SK-N-SH (cell line): ENCODE results near the gene ST3GAL2. TPM values are rescaled to one million over a fixed set of nuclear protein-coding genes. Genes with fewer than 3 reads are reported as not detected.

ENCODE experiments used
- CTCF ChIA-PET: fragments of 300-600, 350-600 bp; formaldehyde crosslinking; extraction: SDS; loops from one replicate; lab custom pipeline; 2021; lab: Yijun Ruan, JAX
- POLR2A ChIA-PET: fragments of 350-600 bp; sonication (Branson Sonifier 250); formaldehyde crosslinking; extraction: SDS; loops from one replicate; lab custom pipeline; 2020; ENCODE audit warnings: antibody characterized with exemption, inconsistent platforms; lab: Yijun Ruan, JAX
- DNase-seq: peaks from one replicate; pipeline ENCODE4 v3.0.0; 2012
- H2AFZ ChIP-seq: fragments of 200-600 bp; sonication (generic); 2 replicates; pipeline ENCODE4 v1.8.1; 2016; ENCODE audit warnings: antibody characterized with exemption, mild to moderate bottlenecking, low read depth
- H3F3A ChIP-seq: fragments of 200-600 bp; sonication (generic); replicated peaks from 2 replicates; pipeline ENCODE3; 2016; ENCODE audit warnings: antibody characterized with exemption, mild to moderate bottlenecking; ENCODE audit not compliant: insufficient read depth
- H3K27ac ChIP-seq, 2 experiments: fragments of 200-500 bp in 1 of 2; fragments of 200-600 bp in 1 of 2; sonication (Bioruptor generic) in 1 of 2; sonication (generic), shearing (Covaris generic) in 1 of 2; 2 replicates each; pipeline versions ENCODE4 v1.5.1 to v1.6.1; 2014 to 2016; ENCODE audit warnings: low read depth in 2 of 2, inconsistent platforms in 1 of 2, low read length in 1 of 2, mild to moderate bottlenecking in 1 of 2, mixed read lengths in 1 of 2
- H3K27me3 ChIP-seq: fragments of 200-600 bp; sonication (generic), shearing (Covaris generic); 2 replicates; pipeline ENCODE4 v1.6.1; 2016; ENCODE audit warnings: mixed run types; ENCODE audit not compliant: insufficient read depth
- H3K36me3 ChIP-seq, 2 experiments: fragments of 200-500 bp in 1 of 2; fragments of 200-600 bp in 1 of 2; sonication (Bioruptor generic) in 1 of 2; sonication (generic) in 1 of 2; replicated peaks in 1 of 2; 2 replicates each; pipeline versions ENCODE3 to v1.5.1; 2014 to 2016; ENCODE audit warnings: low read length in 1 of 2, mild to moderate bottlenecking in 1 of 2; ENCODE audit not compliant: insufficient read depth in 2 of 2, control insufficient read depth in 1 of 2
- H3K4me1 ChIP-seq, 2 experiments: fragments of 200-500 bp in 1 of 2; fragments of 200-600 bp in 1 of 2; sonication (Bioruptor generic) in 1 of 2; sonication (generic), shearing (Covaris generic) in 1 of 2; 2 replicates each; pipeline versions ENCODE4 v1.5.1 to v1.6.1; 2014 to 2016; ENCODE audit warnings: low read depth in 1 of 2, low read length in 1 of 2, mixed run types in 1 of 2; ENCODE audit not compliant: insufficient read depth in 2 of 2, control insufficient read depth in 1 of 2
- H3K4me2 ChIP-seq: fragments of 200-600 bp; sonication (generic), shearing (Covaris generic); 2 replicates; pipeline ENCODE4 v1.6.1; 2017; ENCODE audit warnings: mixed run types
- H3K4me3 ChIP-seq, 2 experiments: fragments of 200-500 bp in 1 of 2; fragments of 200-600 bp in 1 of 2; sonication (Bioruptor generic) in 1 of 2; sonication (generic), shearing (Covaris generic) in 1 of 2; 2 replicates each; pipeline versions ENCODE4 v1.5.1 to v1.8.1; 2014 to 2016; ENCODE audit warnings: low read depth in 2 of 2, inconsistent platforms in 1 of 2, low read length in 1 of 2, mild to moderate bottlenecking in 1 of 2, mixed read lengths in 1 of 2, moderate library complexity in 1 of 2
- H3K79me2 ChIP-seq: fragments of 200-600 bp; sonication (generic); 2 replicates; pipeline ENCODE4 v1.8.1; 2017; ENCODE audit warnings: mild to moderate bottlenecking; ENCODE audit not compliant: insufficient read depth
- H3K9ac ChIP-seq: fragments of 200-600 bp; sonication (generic); 2 replicates; pipeline ENCODE4 v1.6.1; 2017; ENCODE audit warnings: mixed run types
- H3K9me2 ChIP-seq: fragments of 200-600 bp; sonication (generic); 2 replicates; pipeline ENCODE4 v1.6.1; 2017; ENCODE audit warnings: mixed run types
- H3K9me3 ChIP-seq: fragments of 200-600 bp; sonication (generic); 2 replicates; pipeline ENCODE4 v1.6.1; 2017; ENCODE audit warnings: mixed run types, mild to moderate bottlenecking, moderate library complexity
- H4K20me1 ChIP-seq: fragments of 200-600 bp; sonication (generic); 2 replicates; pipeline ENCODE4 v1.6.1; 2017; ENCODE audit warnings: mild to moderate bottlenecking, mixed run types; ENCODE audit not compliant: insufficient read depth
- CTCF ChIP-seq: fragments of 200-600 bp; sonication (generic); IDR thresholded peaks from 2 replicates; pipeline ENCODE4 v1.6.1; 2017; ENCODE audit warnings: antibody characterized with exemption, mild to moderate bottlenecking, moderate library complexity
- ELF1 ChIP-seq: IDR thresholded peaks from 2 replicates; pipeline ENCODE4 v1.4.0; 2012
- EP300 ChIP-seq, 2 experiments: IDR thresholded peaks; 2 replicates each; pipeline versions ENCODE4 v1.4.0 to v1.6.1; 2012; ENCODE audit warnings: borderline replicate concordance in 1 of 2, low read depth in 1 of 2, low read length in 1 of 2
- EZH2phosphoT487 ChIP-seq: fragments of 200-600 bp; sonication (generic); IDR thresholded peaks from 2 replicates; pipeline ENCODE4 v1.6.1; 2017; ENCODE audit warnings: low read depth, mixed run types, mild to moderate bottlenecking, antibody characterized with exemption, moderate library complexity, borderline replicate concordance
- FOSL2 ChIP-seq: IDR thresholded peaks from 2 replicates; pipeline ENCODE4 v1.4.0; 2012; ENCODE audit warnings: low read depth, mild to moderate bottlenecking, moderate library complexity, borderline replicate concordance
- FOXJ3 ChIP-seq: sonication (generic); formaldehyde crosslinking; IDR thresholded peaks from 2 replicates; pipeline ENCODE4 v1.5.1; 2020; ENCODE audit warnings: mild to moderate bottlenecking, missing genetic modification reagents
- FOXM1 ChIP-seq: IDR thresholded peaks from 2 replicates; pipeline ENCODE4 v1.4.0; 2012; ENCODE audit warnings: low read depth, mild to moderate bottlenecking
- GABPA ChIP-seq: IDR thresholded peaks from 2 replicates; pipeline ENCODE4 v1.4.0; 2012; ENCODE audit warnings: low read depth, mild to moderate bottlenecking
- GATA2 ChIP-seq: sonication (generic); formaldehyde crosslinking; IDR thresholded peaks from 2 replicates; pipeline ENCODE4 v1.5.0; 2020; ENCODE audit warnings: mild to moderate bottlenecking, missing genetic modification reagents
- JUND ChIP-seq: IDR thresholded peaks from 2 replicates; pipeline ENCODE4 v1.4.0; 2012
- NRF1 ChIP-seq: IDR thresholded peaks from 2 replicates; pipeline ENCODE4 v1.6.1; 2012; ENCODE audit warnings: low read depth, mild to moderate bottlenecking, low read length
- POLR2AphosphoS5 ChIP-seq: IDR thresholded peaks from 2 replicates; pipeline ENCODE4 v1.6.1; 2012; ENCODE audit warnings: low read depth, low read length
- RCOR1 ChIP-seq: fragments of 150-350 bp; IDR thresholded peaks from 2 replicates; pipeline ENCODE4 v1.6.1; 2017; ENCODE audit warnings: antibody characterized with exemption, low read length
- RXRA ChIP-seq: IDR thresholded peaks from 2 replicates; pipeline ENCODE4 v1.4.0; 2012; ENCODE audit warnings: low read depth, mild to moderate bottlenecking, borderline replicate concordance
- SMC3 ChIP-seq: IDR thresholded peaks from 2 replicates; pipeline ENCODE4 v1.6.1; 2012; ENCODE audit warnings: low read depth, low read length, improper control_type of control experiment
- USF1 ChIP-seq: IDR thresholded peaks from 2 replicates; pipeline ENCODE4 v1.4.0; 2012; ENCODE audit warnings: low read depth, borderline replicate concordance
- USF2 ChIP-seq: fragments of 150-350 bp; IDR thresholded peaks from 2 replicates; pipeline ENCODE4 v1.6.1; 2017; ENCODE audit warnings: antibody characterized with exemption, low read length, low read depth, borderline replicate concordance
- ZBTB33 ChIP-seq: IDR thresholded peaks from 2 replicates; pipeline ENCODE4 v1.4.0; 2012; ENCODE audit warnings: low read depth, borderline replicate concordance
- WGBS: methylation state at CpG from one replicate; pipeline ENCODE4 v1.1.6; 2017; ENCODE audit warnings: low lambda C conversion rate; 5-methylcytosine and 5-hydroxymethylcytosine counted together
- polyA plus RNA-seq, 3 experiments: library from polyadenylated mRNA; depleted of rRNA; stranded (reverse); fragments of >200 nt; gene quantifications; 2 replicates each; pipeline ENCODE4 v1.2.3, GENCODE V29; 2012

The ST3GAL2 gene
- polyA plus RNA-seq, 1 of the 3 experiments (the other 2 are of a cell fraction), result 19.9 TPM

- TF ChIP-seq EZH2phosphoT487 (no peak), EP300 (IDR thresholded peaks at IDR 0.05; ENCODE audit: borderline replicate concordance in 1 of 2, low read depth in 1 of 2, low read length in 1 of 2) (no peak), USF2 (no peak)
- TF ChIP-seq, all 33 proteins: peak for 0
Observed at GRCh38 chr16:70427786-70428177, 11.1 kb downstream of the ST3GAL2 start (continued).

- peaks cover 56% of the 10 kb centered on the region for H4K20me1 ChIP-seq
- H3K4me3 ChIP-seq, result no peak overlapping the region
- POLR2A ChIA-PET, result interaction anchor here (1.3 kb wide), 1 partner anchor 11 kb away, joined by 3 read pairs; no protein-coding TSS in a partner anchor
- WGBS, result 100% methylated on average over 3 of the region's 4 CpGs
- peaks cover 0 to 27% of the 10 kb centered on the region in 2 experiments; a peak in 3 of 4 replicates for H3K4me1 ChIP-seq
- peaks cover 99% of the 10 kb centered on the region for H3K79me2 ChIP-seq
- H3F3A ChIP-seq, result peaks cover 4% of the 10 kb centered on the region
- TF ChIP-seq FOSL2, result no peak
- TF ChIP-seq ZBTB33, result no peak
- no peak for TF ChIP-seq RCOR1
- no peak for TF ChIP-seq RXRA
- no peak for TF ChIP-seq USF1
- no peak for TF ChIP-seq JUND
- no peak for TF ChIP-seq GATA2 (CRISPR knock-in tag)
- no peak for TF ChIP-seq CTCF
- TF ChIP-seq FOXM1, result no peak
- no peak for TF ChIP-seq EZH2phosphoT487
- TF ChIP-seq FOXJ3 (CRISPR knock-in tag), result no peak
- no peak for TF ChIP-seq GABPA
- TF ChIP-seq NRF1, result no peak
- TF ChIP-seq SMC3, result no peak
- TF ChIP-seq POLR2AphosphoS5, result no peak
- TF ChIP-seq ELF1, result no peak
- TF ChIP-seq, all 33 proteins: peak for 0
- peaks cover 6 to 8% of the 10 kb centered on the region in 2 experiments for H3K36me3 ChIP-seq
- H3K27ac ChIP-seq, result peak overlapping the region in 1 of 2 experiments; percentile 18; a peak in 1 of 4 replicates
- DNase-seq, result no peak
- CTCF ChIA-PET, result interaction anchor here (1.5 to 2.4 kb wide), 2 partner anchors 28 to 42 kb away, joined by 5 to 6 read pairs; no protein-coding TSS in a partner anchor
- H3K9me2 ChIP-seq, result no peaks in the 10 kb centered on the region
- no peaks in the 10 kb centered on the region for H3K27me3 ChIP-seq
- no peak overlapping the region for H2AFZ ChIP-seq
- no peak overlapping the region for H3K9ac ChIP-seq
- no peak overlapping the region for H3K4me2 ChIP-seq
- no peaks in the 10 kb centered on the region for H3K9me3 ChIP-seq
Observed at GRCh38 chr16:70422543-70422942, 16.4 kb downstream of the ST3GAL2 start.
